Panc1 (cell line): ENCODE results near the gene FADD. TPM values are rescaled to one million over a fixed set of nuclear protein-coding genes. Genes with fewer than 3 reads are reported as not detected.

ENCODE experiments used
- ATAC-seq: fragments of 200-7000 bp; cut with Tn5 transposase; 2 replicates; pipeline ENCODE4 v1.9.1; 2020; ENCODE audit warnings: mild to moderate bottlenecking, moderate library complexity
- BruUV-seq: library from RNA; stranded (reverse); fragments of 400-500 nt; replicated peaks from 2 replicates; lab custom pipeline; 2021; lab: Mats Ljungman, UMichigan
- CTCF ChIA-PET: fragments of 300-600 bp; sonication (Branson Sonifier 250); formaldehyde crosslinking; loops from one replicate; lab custom pipeline; 2022; ENCODE audit warnings: antibody characterized with exemption; lab: Charles Lee
- POLR2A ChIA-PET: fragments of 300-600 bp; sonication (Branson Sonifier 250); formaldehyde crosslinking; loops from one replicate; lab custom pipeline; 2022; ENCODE audit warnings: antibody characterized with exemption; lab: Charles Lee
- DNase-seq: peaks from one replicate; pipeline ENCODE4 v3.0.0-alpha.2; 2010; ENCODE audit warnings: low read depth, low spot score
- H3K27ac ChIP-seq: 2 replicates; pipeline ENCODE4 v1.5.1; 2011; ENCODE audit warnings: mild to moderate bottlenecking, low read length, inconsistent platforms
- H3K27me3 ChIP-seq: fragments of 200-500 bp; sonication (Bioruptor generic); 2 replicates; pipeline ENCODE4 v1.6.0; 2014; ENCODE audit warnings: low read length, inconsistent platforms; ENCODE audit not compliant: control insufficient read depth, insufficient read depth
- H3K36me3 ChIP-seq: fragments of 200-500 bp; sonication (Bioruptor generic); 2 replicates; pipeline ENCODE4 v1.5.1; 2014; ENCODE audit warnings: inconsistent platforms, mild to moderate bottlenecking, low read length, moderate library complexity; ENCODE audit not compliant: control insufficient read depth, insufficient read depth
- H3K4me1 ChIP-seq: 2 replicates; pipeline ENCODE4 v1.5.1; 2011; ENCODE audit warnings: inconsistent platforms, mild to moderate bottlenecking, low read length, moderate library complexity; ENCODE audit not compliant: control insufficient read depth, insufficient read depth
- H3K4me3 ChIP-seq, 2 experiments: 2 replicates each; pipeline ENCODE4 v1.5.1; 2011 to 2012; ENCODE audit warnings: low read depth in 2 of 2, low read length in 2 of 2, mild to moderate bottlenecking in 2 of 2, inconsistent platforms in 1 of 2, moderate library complexity in 1 of 2
- H3K9me3 ChIP-seq: fragments of 200-500 bp; sonication (Bioruptor generic); 2 replicates; pipeline ENCODE4 v1.5.1; 2014; ENCODE audit warnings: low read depth, mild to moderate bottlenecking, inconsistent platforms, low read length, moderate library complexity; ENCODE audit not compliant: control insufficient read depth, insufficient read depth
- CTCF ChIP-seq: fragments of 450-650 bp; IDR thresholded peaks from 2 replicates; pipeline ENCODE4 v1.5.1; 2017; ENCODE audit warnings: mild to moderate bottlenecking
- POLR2AphosphoS5 ChIP-seq: IDR thresholded peaks from 2 replicates; pipeline ENCODE4 v1.6.1; 2012; ENCODE audit warnings: mild to moderate bottlenecking, low read depth, low read length, moderate library complexity
- REST ChIP-seq, 2 experiments: IDR thresholded peaks; 2 replicates each; pipeline ENCODE4 v1.6.1; 2011 to 2012; ENCODE audit warnings: low read depth in 2 of 2, control low read depth in 1 of 2, low read length in 1 of 2, mild to moderate bottlenecking in 1 of 2, moderate library complexity in 1 of 2; ENCODE audit not compliant: insufficient read depth in 1 of 2
- SIN3A ChIP-seq: IDR thresholded peaks from 2 replicates; pipeline ENCODE4 v1.6.1; 2012; ENCODE audit warnings: low read depth, mild to moderate bottlenecking, low read length, moderate library complexity, borderline replicate concordance; ENCODE audit not compliant: insufficient read depth
- TCF7L2 ChIP-seq: IDR thresholded peaks from 2 replicates; pipeline ENCODE4 v1.6.1; 2011; ENCODE audit warnings: mild to moderate bottlenecking, low read depth, low read length, inconsistent platforms
- in situ Hi-C: cut with HindIII; loops from 2 replicates; pipeline ENCODE4 v1.10.0; 2016; ENCODE audit warnings: low sequenced_read_pairs, low pct_unique_long_range_greater_than_20kb
- intact Hi-C: fragments of 100-400 bp; cut with micrococcal nuclease; formaldehyde crosslinking; loops from one replicate; pipeline ENCODE4 v1.10.0; 2022; ENCODE audit not compliant: unreplicated experiment
- total RNA-seq: library from RNA; stranded (reverse); gene quantifications from one replicate; pipeline ENCODE4 v1.2.1, GENCODE V29; 2021; ENCODE audit not compliant: unreplicated experiment

The FADD gene
- total RNA-seq, 1 experiment from 2014 or later, result 47.3 TPM

GRCh38 chr11:70161043-70161625 lies 42.0 kb upstream of the FADD start:
- no TSS peak for BruUV-seq
- ATAC-seq (no peak), DNase-seq (no peak)
- Histone ChIP-seq H3K4me1 (peaks cover 16% of the 10 kb centered on the region), H3K36me3 (no peaks in the 10 kb centered on the region), H3K27ac (no peak overlapping the region), H3K4me3 (no peak overlapping the region), H3K27me3 (no peaks in the 10 kb centered on the region), H3K9me3 (no peaks in the 10 kb centered on the region)
- no peak for TF ChIP-seq SIN3A
- intact Hi-C loops, result no loop called here
- POLR2A ChIA-PET, result no interaction called here
- CTCF ChIA-PET, result interaction anchor here (0.6 kb wide), 1 partner anchor 140 kb away, joined by 3 read pairs; no protein-coding TSS in a partner anchor
- in situ Hi-C loops, result no loop called here

- ChIA-PET CTCF (no interaction called here), POLR2A (no interaction called here)
- in situ Hi-C loops, result no loop called here
- TF ChIP-seq CTCF (no peak), REST (IDR thresholded peaks at IDR 0.05; ENCODE audit: insufficient read depth in 1 of 2, low read depth in 2 of 2, low read length in 1 of 2) (no peak), SIN3A (no peak), TCF7L2 (no peak), POLR2AphosphoS5 (no peak)
- H3K9me3 ChIP-seq, result no peaks in the 10 kb centered on the region
- no TSS peak for BruUV-seq
- no peak for ATAC-seq
- H3K36me3 ChIP-seq, result no peaks in the 10 kb centered on the region
- H3K27me3 ChIP-seq, result no peaks in the 10 kb centered on the region
- peaks cover 9% of the 10 kb centered on the region for H3K4me1 ChIP-seq
- no peak for DNase-seq
- intact Hi-C loops, result no loop called here
- no peak overlapping the region for H3K4me3 ChIP-seq
- no peak overlapping the region for H3K27ac ChIP-seq
Observed at GRCh38 chr11:70164705-70165104, 38.4 kb upstream of the FADD start.

- intact Hi-C loops, result no loop called here
- ATAC-seq (no peak), DNase-seq (no peak)
- no TSS peak for BruUV-seq
- no peaks in the 10 kb centered on the region for H3K36me3 ChIP-seq
- no peaks in the 10 kb centered on the region for H3K4me1 ChIP-seq
- TF ChIP-seq TCF7L2 (no peak), REST (IDR thresholded peaks at IDR 0.05; ENCODE audit: insufficient read depth in 1 of 2, low read depth in 2 of 2, low read length in 1 of 2) (no peak), POLR2AphosphoS5 (no peak), SIN3A (no peak), CTCF (no peak)
- in situ Hi-C loops, result no loop called here
- no peaks in the 10 kb centered on the region for H3K27me3 ChIP-seq
- no peak overlapping the region for H3K27ac ChIP-seq
- ChIA-PET CTCF (no interaction called here), POLR2A (interaction anchor here (0.6 kb wide), 1 partner anchor 1690 kb away, joined by 6 read pairs; no protein-coding TSS in a partner anchor)
- no peaks in the 10 kb centered on the region for H3K9me3 ChIP-seq
- H3K4me3 ChIP-seq, result no peak overlapping the region
Observed at GRCh38 chr11:70167120-70167519, 36.0 kb upstream of the FADD start.
